Measurements from ENCODE around the gene PDE1C.
A peak's percentile ranks its signal among the peaks of the same experiment; 100 is the strongest.

Gene PDE1C

GRCh38 chr7:32048970-32049491 is 21.2 kb downstream of the PDE1C start:
- no peak overlapping the region for H3K4me3 ChIP-seq (ENCODE audit: control insufficient read depth, low read depth, low read length)
- no peak for DNase-seq (ENCODE audit: low read depth)

GRCh38 chr7:32047801-32048200 is 22.4 kb downstream of the PDE1C start:
- DNase-seq (ENCODE audit: low read depth): no peak
- no peak for TF ChIP-seq CTCF (conservative IDR thresholded peaks at IDR 0.05; ENCODE audit: control insufficient read depth, insufficient read depth, low read depth, low read length)
- no peak overlapping the region for H3K4me3 ChIP-seq (ENCODE audit: control insufficient read depth, low read depth, low read length)

More at GRCh38 chr7:32048970-32049491, 21.2 kb downstream of the PDE1C start:
- no peak for TF ChIP-seq CTCF (conservative IDR thresholded peaks at IDR 0.05; ENCODE audit: control insufficient read depth, insufficient read depth, low read depth, low read length)

- no peak for TF ChIP-seq CTCF (conservative IDR thresholded peaks at IDR 0.05; ENCODE audit: control insufficient read depth, insufficient read depth, low read depth, low read length)
- no peak for DNase-seq (ENCODE audit: low read depth)
- H3K4me3 ChIP-seq (ENCODE audit: control insufficient read depth, low read depth, low read length): no peak overlapping the region
Measured at GRCh38 chr7:32047075-32047474, 23.1 kb downstream of the PDE1C start.

- TF ChIP-seq CTCF (conservative IDR thresholded peaks at IDR 0.05; ENCODE audit: control insufficient read depth, insufficient read depth, low read depth, low read length): no peak
- no peak for DNase-seq (ENCODE audit: low read depth)
- H3K4me3 ChIP-seq (ENCODE audit: control insufficient read depth, low read depth, low read length): no peak overlapping the region
Measured at GRCh38 chr7:32045228-32045627, 25.0 kb downstream of the PDE1C start.

GRCh38 chr7:32044739-32045138 is 25.5 kb downstream of the PDE1C start:
- no peak for TF ChIP-seq CTCF (conservative IDR thresholded peaks at IDR 0.05; ENCODE audit: control insufficient read depth, insufficient read depth, low read depth, low read length)
- no peak overlapping the region for H3K4me3 ChIP-seq (ENCODE audit: control insufficient read depth, low read depth, low read length)
- no peak for DNase-seq (ENCODE audit: low read depth)

- DNase-seq (ENCODE audit: low read depth): peak; percentile 75
- no peak for TF ChIP-seq CTCF (conservative IDR thresholded peaks at IDR 0.05; ENCODE audit: control insufficient read depth, insufficient read depth, low read depth, low read length)
- no peak overlapping the region for H3K4me3 ChIP-seq (ENCODE audit: control insufficient read depth, low read depth, low read length)
Measured at GRCh38 chr7:32043688-32044087, 26.5 kb downstream of the PDE1C start.

- TF ChIP-seq CTCF (conservative IDR thresholded peaks at IDR 0.05; ENCODE audit: control insufficient read depth, insufficient read depth, low read depth, low read length): no peak
- no peak for DNase-seq (ENCODE audit: low read depth)
- no peak overlapping the region for H3K4me3 ChIP-seq (ENCODE audit: control insufficient read depth, low read depth, low read length)
Measured at GRCh38 chr7:32042900-32043299, 27.3 kb downstream of the PDE1C start.
